ENCODE measurements around the gene BLVRA. TPM values are rescaled to one million over a fixed set of nuclear protein-coding genes. Genes with fewer than 3 reads are reported as not detected.

The BLVRA gene
- total RNA-seq, 1 experiment from 2014 or later, result 29.7 TPM

- no peak for TF ChIP-seq REST (IDR thresholded peaks at IDR 0.05; ENCODE audit: low read depth)
- TF ChIP-seq JUND (IDR thresholded peaks at IDR 0.05), result no peak
- no peak for TF ChIP-seq SIN3A (IDR thresholded peaks at IDR 0.05; ENCODE audit: low read depth)
- TF ChIP-seq RAD21 (IDR thresholded peaks at IDR 0.05; ENCODE audit: low read depth), result no peak
- TF ChIP-seq ZFX (IDR thresholded peaks at IDR 0.05), result no peak
Measured at GRCh38 chr7:43747328-43748105, 11.0 kb upstream of the BLVRA start (continued).

- H3K36me3 ChIP-seq (ENCODE audit: control insufficient read depth in 1 of 2, insufficient read depth in 2 of 2, low read length in 2 of 2), result no peaks in the 10 kb centered on the region
- no peak overlapping the region for H3K4me2 ChIP-seq (ENCODE audit: low read length)
- H3K9me2 ChIP-seq (ENCODE audit: insufficient read depth), result no peaks in the 10 kb centered on the region
- no peaks in the 10 kb centered on the region for H3K4me1 ChIP-seq (ENCODE audit: control insufficient read depth in 1 of 2, insufficient read depth in 2 of 2, low read length in 2 of 2)
- H3K79me2 ChIP-seq (ENCODE audit: insufficient read depth, low read length), result no peaks in the 10 kb centered on the region
- no peaks in the 10 kb centered on the region for H3K27me3 ChIP-seq (ENCODE audit: insufficient read depth, low read length)
- no peaks in the 10 kb centered on the region for H4K20me1 ChIP-seq (ENCODE audit: insufficient read depth)
- DNase-seq (ENCODE audit: low read depth, low spot score), result no peak
- no peak overlapping the region for H3K27ac ChIP-seq (ENCODE audit: low read depth, low read length)
- H3K4me3 ChIP-seq (replicated peaks in 1 of 2; ENCODE audit: low read depth in 1 of 2, low read length in 2 of 2), result no peak overlapping the region
- no TSS peak for BruUV-seq (replicated peaks)
- RAD21 ChIA-PET (ENCODE audit: low non-redundant PET in 1 of 2, low total read pairs in 2 of 2, uncharacterized antibody in 2 of 2, unreplicated experiment in 2 of 2), result no interaction called here
- POLR2A ChIA-PET, result no interaction called here
- no peaks in the 10 kb centered on the region for H3K9me3 ChIP-seq (ENCODE audit: control insufficient read depth in 1 of 2, insufficient read depth in 1 of 2, low read depth in 1 of 2, low read length in 2 of 2)
- ATAC-seq, result no peak; the same call in 1 of the 2 replicates
- CTCF ChIA-PET, result no interaction called here
- no peak overlapping the region for H3K9ac ChIP-seq (ENCODE audit: low read length)
- no peak overlapping the region for H2AFZ ChIP-seq (ENCODE audit: low read depth, low read length, poor library complexity, severe bottlenecking)
- intact Hi-C loops (cut with micrococcal nuclease), result no loop called here
- no peak for TF ChIP-seq EGR1 (IDR thresholded peaks at IDR 0.05; ENCODE audit: low read depth)
- no peak for TF ChIP-seq ZNF274 (IDR thresholded peaks at IDR 0.05; ENCODE audit: low read depth, low read length)
- no peak for TF ChIP-seq RAD21 (IDR thresholded peaks at IDR 0.05; ENCODE audit: low read depth)
- no peak for TF ChIP-seq SP1 (IDR thresholded peaks at IDR 0.05; ENCODE audit: low read depth)
- no peak for TF ChIP-seq TCF7L2 (IDR thresholded peaks at IDR 0.05; ENCODE audit: borderline replicate concordance, extremely low read depth, insufficient read depth, insufficient read length)
- no peak for TF ChIP-seq ZFX (IDR thresholded peaks at IDR 0.05)
- TF ChIP-seq CEBPB (IDR thresholded peaks at IDR 0.05; ENCODE audit: low read depth), result no peak
- TF ChIP-seq ZBTB33 (IDR thresholded peaks at IDR 0.05; ENCODE audit: extremely low read depth, insufficient replicate concordance, low read length), result no peak
- no peak for TF ChIP-seq EZH2phosphoT487 (IDR thresholded peaks at IDR 0.05; ENCODE audit: borderline replicate concordance)
- no peak for TF ChIP-seq SIN3A (IDR thresholded peaks at IDR 0.05; ENCODE audit: low read depth)
- no peak for TF ChIP-seq REST (IDR thresholded peaks at IDR 0.05; ENCODE audit: low read depth)
- no peak for TF ChIP-seq ELF1 (IDR thresholded peaks at IDR 0.05; ENCODE audit: borderline replicate concordance, low read depth)
- no peak for TF ChIP-seq MAX (IDR thresholded peaks at IDR 0.05)
Measured at GRCh38 chr7:43749383-43749940, 9.0 kb upstream of the BLVRA start.

Measured in HCT116 (cell line).